ENCODE results near the gene TUBA3D. TPM values are rescaled to one million over a fixed set of nuclear protein-coding genes. Genes with fewer than 3 reads are reported as not detected.
"Not testable (repeated sequence)": the region's sequence is repeated elsewhere in the genome, so short reads cannot be mapped to it uniquely, and the experiment has no call there.

The TUBA3D gene
- total RNA-seq, 1 donor: not detected

DNA sequence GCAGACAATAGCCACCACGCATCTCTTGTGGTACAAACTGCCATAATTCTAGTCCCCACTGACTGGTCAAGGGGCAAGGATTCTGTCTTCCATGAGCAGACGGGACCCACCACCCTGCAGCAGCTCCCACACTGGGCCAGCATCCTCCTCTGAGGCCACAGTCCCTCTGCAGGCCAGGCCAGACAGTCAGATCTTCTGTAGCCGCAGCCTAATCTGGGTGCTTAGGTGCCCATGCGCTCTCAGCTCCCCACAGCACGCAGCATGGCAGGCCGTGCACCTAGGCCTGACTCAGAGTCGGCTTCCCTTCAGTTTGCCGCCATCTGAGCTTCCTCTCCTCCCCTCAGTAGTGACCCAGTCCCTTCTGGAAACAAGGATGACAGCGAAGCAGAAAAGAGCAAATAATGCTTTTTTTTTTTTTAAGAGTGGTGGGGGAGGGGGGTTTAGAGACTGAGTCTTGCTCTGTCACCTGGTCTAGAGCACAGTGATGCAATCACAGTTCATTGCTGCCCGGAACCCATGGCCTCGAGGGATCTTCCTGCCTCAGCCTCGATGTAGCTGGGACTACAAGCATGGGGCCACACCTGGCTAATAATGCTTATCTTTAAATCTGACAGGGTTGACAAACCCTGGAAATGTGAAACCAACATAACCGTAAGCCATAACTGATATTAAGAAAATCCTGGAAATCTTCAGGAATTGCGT lies 10.4 kb downstream of the TUBA3D start:
- not testable (repeated sequence) for H2AFZ ChIP-seq (ENCODE audit: low read length); H3K27me3 ChIP-seq (ENCODE audit: insufficient read depth, low read length); H3K9me3 ChIP-seq (ENCODE audit: low read depth, low read length); DNase-seq (ENCODE audit: insufficient read length, low spot score, missing footprints); H3K27ac ChIP-seq (ENCODE audit: low read depth, low read length); H3K4me1 ChIP-seq (ENCODE audit: insufficient read depth, low read length); H3K4me2 ChIP-seq (ENCODE audit: insufficient read depth, low read length); H3K36me3 ChIP-seq (ENCODE audit: insufficient read depth, low read length); H4K20me1 ChIP-seq (ENCODE audit: insufficient read depth, low read length); H3K4me3 ChIP-seq (ENCODE audit: insufficient read depth, low read length)
- peaks cover 18% of the 10 kb centered on the region for H3K79me2 ChIP-seq (ENCODE audit: insufficient read depth, low read length)

DNA sequence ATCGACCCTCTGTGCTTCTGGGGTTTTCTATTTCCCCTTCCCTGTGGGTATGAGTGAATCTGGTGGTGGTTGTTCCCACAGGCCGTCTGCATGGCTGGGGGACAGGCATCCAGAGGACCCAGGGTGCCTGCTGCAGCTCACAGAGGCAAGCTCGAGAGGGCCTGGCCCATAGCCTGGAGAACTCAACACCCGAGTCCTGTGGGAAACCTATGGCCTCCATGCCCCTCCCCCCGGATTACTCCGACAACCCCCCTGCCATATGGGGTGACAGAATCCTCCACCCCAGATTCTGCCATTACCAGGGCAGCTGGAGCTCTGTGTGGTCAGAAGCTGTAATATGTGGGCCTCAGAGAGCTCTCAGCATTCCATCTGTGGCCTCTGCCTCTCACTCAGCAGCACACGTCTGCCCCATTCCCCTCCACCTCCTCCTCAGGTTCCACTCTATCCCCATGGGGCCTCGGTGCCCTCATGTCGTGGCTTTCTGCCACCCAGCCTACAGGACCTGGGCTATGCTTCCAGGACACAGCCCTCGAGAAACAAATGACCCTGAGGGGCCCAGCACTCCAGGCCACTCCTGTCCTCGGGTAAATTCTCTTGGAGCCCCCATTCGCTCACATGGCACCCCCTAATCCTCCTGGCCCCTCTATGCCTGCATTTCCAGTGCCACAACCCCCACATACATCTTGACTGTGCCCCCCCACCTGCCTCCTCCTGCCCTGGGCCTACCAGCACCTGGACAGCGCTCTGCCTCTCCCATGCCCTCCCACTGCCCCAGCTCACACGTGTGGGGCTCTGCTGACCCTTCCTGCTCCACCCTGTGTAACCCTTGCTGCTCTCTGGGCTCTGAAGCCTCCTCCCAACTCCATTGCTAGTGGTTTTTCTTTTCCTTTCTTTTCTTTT lies 12.6 kb downstream of the TUBA3D start:
- no peak overlapping the region for H3K4me2 ChIP-seq (ENCODE audit: insufficient read depth, low read length)
- peaks cover 4% of the 10 kb centered on the region for H3K4me1 ChIP-seq (ENCODE audit: insufficient read depth, low read length)
- no peak overlapping the region for H3K4me3 ChIP-seq (ENCODE audit: insufficient read depth, low read length)
- no peaks in the 10 kb centered on the region for H3K27me3 ChIP-seq (ENCODE audit: insufficient read depth, low read length)
- peak; percentile 70 for DNase-seq (ENCODE audit: insufficient read length, low spot score, missing footprints)
- H4K20me1 ChIP-seq (ENCODE audit: insufficient read depth, low read length): no peaks in the 10 kb centered on the region
- TF ChIP-seq, protein P1, sequence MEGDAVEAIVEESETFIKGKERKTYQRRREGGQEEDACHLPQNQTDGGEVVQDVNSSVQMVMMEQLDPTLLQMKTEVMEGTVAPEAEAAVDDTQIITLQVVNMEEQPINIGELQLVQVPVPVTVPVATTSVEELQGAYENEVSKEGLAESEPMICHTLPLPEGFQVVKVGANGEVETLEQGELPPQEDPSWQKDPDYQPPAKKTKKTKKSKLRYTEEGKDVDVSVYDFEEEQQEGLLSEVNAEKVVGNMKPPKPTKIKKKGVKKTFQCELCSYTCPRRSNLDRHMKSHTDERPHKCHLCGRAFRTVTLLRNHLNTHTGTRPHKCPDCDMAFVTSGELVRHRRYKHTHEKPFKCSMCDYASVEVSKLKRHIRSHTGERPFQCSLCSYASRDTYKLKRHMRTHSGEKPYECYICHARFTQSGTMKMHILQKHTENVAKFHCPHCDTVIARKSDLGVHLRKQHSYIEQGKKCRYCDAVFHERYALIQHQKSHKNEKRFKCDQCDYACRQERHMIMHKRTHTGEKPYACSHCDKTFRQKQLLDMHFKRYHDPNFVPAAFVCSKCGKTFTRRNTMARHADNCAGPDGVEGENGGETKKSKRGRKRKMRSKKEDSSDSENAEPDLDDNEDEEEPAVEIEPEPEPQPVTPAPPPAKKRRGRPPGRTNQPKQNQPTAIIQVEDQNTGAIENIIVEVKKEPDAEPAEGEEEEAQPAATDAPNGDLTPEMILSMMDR (IDR thresholded peaks at IDR 0.05; ENCODE audit: extremely low read depth, low read depth, low read length): no peak
- no peak overlapping the region for H2AFZ ChIP-seq (ENCODE audit: low read length)
- H3K36me3 ChIP-seq (ENCODE audit: insufficient read depth, low read length): peaks cover 2% of the 10 kb centered on the region
- H3K27ac ChIP-seq (ENCODE audit: low read depth, low read length): no peak overlapping the region
- H3K9me3 ChIP-seq (ENCODE audit: low read depth, low read length): no peaks in the 10 kb centered on the region
- peaks cover 29% of the 10 kb centered on the region for H3K79me2 ChIP-seq (ENCODE audit: insufficient read depth, low read length)

GRCh38 chr2:131490616-131491468 lies 14.9 kb downstream of the TUBA3D start:
- Histone ChIP-seq H3K79me2 (ENCODE audit: insufficient read depth, low read length) (peaks cover 52% of the 10 kb centered on the region), H2AFZ (ENCODE audit: low read length) (peak overlapping the region; percentile 82), H3K4me2 (ENCODE audit: insufficient read depth, low read length) (peak overlapping the region; percentile 80)

DNA sequence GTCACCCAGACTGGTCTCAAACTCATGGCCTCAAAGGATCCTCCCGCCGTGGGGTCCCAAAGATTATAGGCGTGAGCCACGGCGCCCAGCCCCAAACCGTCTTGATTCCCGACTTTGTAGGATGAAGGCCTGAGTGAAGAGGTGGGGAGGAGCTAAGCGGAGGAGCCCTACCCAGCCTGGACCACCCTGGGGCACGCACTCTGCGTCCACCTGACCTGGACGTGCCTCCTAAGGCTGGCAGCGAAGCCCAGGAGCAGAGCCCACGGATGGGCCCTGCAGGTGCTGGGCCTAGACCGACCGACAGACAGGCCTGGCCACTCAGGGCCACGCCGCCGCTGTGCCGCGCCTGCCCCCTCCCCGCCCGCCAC lies 15.5 kb downstream of the TUBA3D start:
- Histone ChIP-seq H3K4me2 (ENCODE audit: insufficient read depth, low read length) (peak overlapping the region; percentile 80), H3K4me3 (ENCODE audit: insufficient read depth, low read length) (peak overlapping the region; percentile 68), H3K79me2 (ENCODE audit: insufficient read depth, low read length) (peaks cover 58% of the 10 kb centered on the region), H2AFZ (ENCODE audit: low read length) (peak overlapping the region; percentile 82)
- H3K4me1 ChIP-seq (ENCODE audit: insufficient read depth, low read length); DNase-seq (ENCODE audit: insufficient read length, low spot score, missing footprints); H3K27ac ChIP-seq (ENCODE audit: low read depth, low read length); H3K9me3 ChIP-seq (ENCODE audit: low read depth, low read length); H4K20me1 ChIP-seq (ENCODE audit: insufficient read depth, low read length); H3K27me3 ChIP-seq (ENCODE audit: insufficient read depth, low read length); H3K36me3 ChIP-seq (ENCODE audit: insufficient read depth, low read length): not testable (repeated sequence)

More at GRCh38 chr2:131490616-131491468, 14.9 kb downstream of the TUBA3D start:
- H3K4me1 ChIP-seq (ENCODE audit: insufficient read depth, low read length); H4K20me1 ChIP-seq (ENCODE audit: insufficient read depth, low read length); H3K27me3 ChIP-seq (ENCODE audit: insufficient read depth, low read length); H3K9me3 ChIP-seq (ENCODE audit: low read depth, low read length); H3K36me3 ChIP-seq (ENCODE audit: insufficient read depth, low read length); DNase-seq (ENCODE audit: insufficient read length, low spot score, missing footprints); H3K27ac ChIP-seq (ENCODE audit: low read depth, low read length): not testable (repeated sequence)
- H3K4me3 ChIP-seq (ENCODE audit: insufficient read depth, low read length): peak overlapping the region; percentile 68

- not testable (repeated sequence) for H3K27me3 ChIP-seq (ENCODE audit: insufficient read depth, low read length); H4K20me1 ChIP-seq (ENCODE audit: insufficient read depth, low read length); H3K9me3 ChIP-seq (ENCODE audit: low read depth, low read length); H3K36me3 ChIP-seq (ENCODE audit: insufficient read depth, low read length); H3K4me1 ChIP-seq (ENCODE audit: insufficient read depth, low read length)
- Histone ChIP-seq H3K27ac (ENCODE audit: low read depth, low read length) (peak within 1 kb of the TSS; percentile 82), H2AFZ (ENCODE audit: low read length) (peak within 1 kb of the TSS; percentile 99), H3K4me2 (ENCODE audit: insufficient read depth, low read length) (peak within 1 kb of the TSS; percentile 92), H3K79me2 (ENCODE audit: insufficient read depth, low read length) (peaks cover 63% of the 10 kb centered on the region), H3K4me3 (ENCODE audit: insufficient read depth, low read length) (peak within 1 kb of the TSS; percentile 95)
- peak; percentile 88 for DNase-seq (ENCODE audit: insufficient read length, low spot score, missing footprints)
These were observed 16.1 kb downstream of the TUBA3D start, which contains the start of gene MZT2A for GRCh38 chr2:131492015-131492417. Gene MZT2A (minus strand): TSS chr2:131492397. CDS start chr2:131492376, 21 bp downstream.
